PFSK-1 (cell line): ENCODE data around the gene GOLM1.

Experiments used
- FOXP2 ChIP-seq: optimal IDR thresholded peaks from 2 replicates; pipeline ENCODE3; 2011; ENCODE audit warnings: borderline replicate concordance, control low read depth, inconsistent platforms; ENCODE audit not compliant: insufficient read depth; ENCODE audit errors: extremely low read length, extremely low read depth
- POLR2AphosphoS5 ChIP-seq: IDR thresholded peaks from 2 replicates; pipeline ENCODE4 v1.6.1; 2012; ENCODE audit warnings: low read depth, mild to moderate bottlenecking, control low read depth, low read length, moderate library complexity
- SIN3A ChIP-seq: IDR thresholded peaks from 2 replicates; pipeline ENCODE4 v1.6.1; 2012; ENCODE audit warnings: mild to moderate bottlenecking, low read length, moderate library complexity, borderline replicate concordance; ENCODE audit not compliant: insufficient read depth
- TAF1 ChIP-seq: IDR thresholded peaks from 2 replicates; pipeline ENCODE4 v1.6.1; 2012; ENCODE audit warnings: low read length, control low read depth, borderline replicate concordance; ENCODE audit not compliant: insufficient read depth
- TF ChIP-seq, protein P1 (sequence below), 2 experiments: IDR thresholded peaks; 2 replicates each; pipeline versions ENCODE4 v1.6.1 to v1.8.0; 2011 to 2012; ENCODE audit warnings: low read depth in 2 of 2, low read length in 2 of 2, control low read depth in 1 of 2, inconsistent platforms in 1 of 2, mild to moderate bottlenecking in 1 of 2, moderate library complexity in 1 of 2; ENCODE audit not compliant: insufficient read depth in 1 of 2

- TF ChIP-seq SIN3A (no peak), TAF1 (no peak), POLR2AphosphoS5 (no peak), FOXP2 (no peak)
- TF ChIP-seq, protein P1, sequence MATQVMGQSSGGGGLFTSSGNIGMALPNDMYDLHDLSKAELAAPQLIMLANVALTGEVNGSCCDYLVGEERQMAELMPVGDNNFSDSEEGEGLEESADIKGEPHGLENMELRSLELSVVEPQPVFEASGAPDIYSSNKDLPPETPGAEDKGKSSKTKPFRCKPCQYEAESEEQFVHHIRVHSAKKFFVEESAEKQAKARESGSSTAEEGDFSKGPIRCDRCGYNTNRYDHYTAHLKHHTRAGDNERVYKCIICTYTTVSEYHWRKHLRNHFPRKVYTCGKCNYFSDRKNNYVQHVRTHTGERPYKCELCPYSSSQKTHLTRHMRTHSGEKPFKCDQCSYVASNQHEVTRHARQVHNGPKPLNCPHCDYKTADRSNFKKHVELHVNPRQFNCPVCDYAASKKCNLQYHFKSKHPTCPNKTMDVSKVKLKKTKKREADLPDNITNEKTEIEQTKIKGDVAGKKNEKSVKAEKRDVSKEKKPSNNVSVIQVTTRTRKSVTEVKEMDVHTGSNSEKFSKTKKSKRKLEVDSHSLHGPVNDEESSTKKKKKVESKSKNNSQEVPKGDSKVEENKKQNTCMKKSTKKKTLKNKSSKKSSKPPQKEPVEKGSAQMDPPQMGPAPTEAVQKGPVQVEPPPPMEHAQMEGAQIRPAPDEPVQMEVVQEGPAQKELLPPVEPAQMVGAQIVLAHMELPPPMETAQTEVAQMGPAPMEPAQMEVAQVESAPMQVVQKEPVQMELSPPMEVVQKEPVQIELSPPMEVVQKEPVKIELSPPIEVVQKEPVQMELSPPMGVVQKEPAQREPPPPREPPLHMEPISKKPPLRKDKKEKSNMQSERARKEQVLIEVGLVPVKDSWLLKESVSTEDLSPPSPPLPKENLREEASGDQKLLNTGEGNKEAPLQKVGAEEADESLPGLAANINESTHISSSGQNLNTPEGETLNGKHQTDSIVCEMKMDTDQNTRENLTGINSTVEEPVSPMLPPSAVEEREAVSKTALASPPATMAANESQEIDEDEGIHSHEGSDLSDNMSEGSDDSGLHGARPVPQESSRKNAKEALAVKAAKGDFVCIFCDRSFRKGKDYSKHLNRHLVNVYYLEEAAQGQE (IDR thresholded peaks at IDR 0.05; ENCODE audit: insufficient read depth in 1 of 2, low read depth in 2 of 2, low read length in 2 of 2): no peak
These were observed 52.4 kb downstream of the GOLM1 start for GRCh38 chr9:86046930-86047341.
